Nucleus accumbens (tissue), 56 donors: ENCODE measurements around the gene MVK.

Source experiments
- DNase-seq, 56 donors: peaks; one replicate each; lab custom pipeline; 2025; lab: John Stamatoyannopoulos, UW

Gene MVK

DNA sequence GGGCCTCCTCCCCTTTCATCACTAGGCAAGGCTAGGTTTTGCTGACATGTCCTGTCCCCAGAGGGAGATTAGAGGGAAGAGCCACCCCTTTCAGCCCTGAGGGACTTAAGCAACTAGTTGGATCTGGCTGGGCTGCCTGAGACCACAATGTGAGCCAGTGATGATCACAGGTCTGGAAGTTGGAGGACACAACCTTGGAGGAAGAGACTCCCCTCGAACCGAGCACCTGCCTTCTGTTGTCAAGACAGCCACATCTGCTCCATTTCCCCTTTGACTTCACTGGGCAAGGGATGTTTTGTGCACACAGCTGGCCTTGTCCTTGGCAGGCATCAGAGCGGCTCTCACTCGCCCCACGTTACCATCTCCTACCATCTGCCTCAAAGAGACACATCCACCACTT lies 31.4 kb downstream of the MVK start:
- no peak for DNase-seq

DNA sequence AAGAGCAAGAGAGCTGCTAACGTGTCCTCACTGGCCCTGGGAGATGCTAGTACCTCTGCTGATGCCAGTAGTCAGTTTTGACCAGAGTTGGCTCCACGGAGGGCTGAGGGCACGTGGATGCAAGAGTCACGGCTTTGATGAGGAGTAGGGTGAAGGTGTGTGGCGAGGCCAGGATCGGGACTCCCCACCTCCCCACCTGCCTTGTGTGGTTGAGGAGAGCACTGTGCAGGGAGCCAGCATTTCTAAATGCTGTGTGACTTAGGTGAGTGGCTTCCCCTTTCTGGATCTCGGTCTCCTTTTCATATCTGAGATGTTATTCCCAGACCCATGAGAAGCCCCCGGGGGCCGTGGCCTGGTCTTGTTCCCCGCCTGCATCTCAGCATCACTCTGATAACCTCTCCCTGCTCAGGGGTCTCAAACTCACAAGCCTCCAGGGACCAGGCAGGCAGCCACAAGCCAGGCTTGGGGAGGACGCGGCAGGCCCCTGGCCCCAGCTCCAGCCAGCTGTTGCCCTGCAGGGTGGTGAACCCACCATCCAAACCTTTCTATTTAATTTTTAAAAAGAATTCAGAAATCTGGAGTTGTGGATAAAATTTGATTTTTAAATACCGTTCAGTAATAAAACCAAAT lies 32.1 kb downstream of the MVK start:
- DNase-seq = peak in 1 of 56 donors; percentile 41

GRCh38 chr12:109606320-109607028 lies 32.9 kb downstream of the MVK start:
- peak in 48 of 56 donors; percentile 13 to 83 (median 50) for DNase-seq

DNA sequence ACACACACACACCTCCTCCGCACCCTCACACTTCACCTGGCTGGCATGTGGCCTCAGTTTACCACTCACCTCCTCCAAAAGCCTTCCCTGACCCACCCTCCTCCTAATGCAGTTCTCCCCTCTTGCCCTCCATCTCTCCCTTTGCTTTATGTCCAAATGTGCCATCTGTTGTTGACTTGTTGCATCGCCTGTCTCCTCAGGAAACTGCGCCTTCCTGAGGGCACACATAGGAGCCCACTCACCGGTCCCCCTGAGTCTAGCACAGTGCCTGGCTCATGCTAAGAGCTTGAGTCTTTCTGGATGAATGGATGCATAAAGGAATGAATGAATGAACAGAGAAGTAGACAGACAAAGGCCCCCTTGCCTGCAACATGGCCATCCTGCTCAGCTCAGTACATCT lies 34.0 kb downstream of the MVK start:
- no peak for DNase-seq

DNA sequence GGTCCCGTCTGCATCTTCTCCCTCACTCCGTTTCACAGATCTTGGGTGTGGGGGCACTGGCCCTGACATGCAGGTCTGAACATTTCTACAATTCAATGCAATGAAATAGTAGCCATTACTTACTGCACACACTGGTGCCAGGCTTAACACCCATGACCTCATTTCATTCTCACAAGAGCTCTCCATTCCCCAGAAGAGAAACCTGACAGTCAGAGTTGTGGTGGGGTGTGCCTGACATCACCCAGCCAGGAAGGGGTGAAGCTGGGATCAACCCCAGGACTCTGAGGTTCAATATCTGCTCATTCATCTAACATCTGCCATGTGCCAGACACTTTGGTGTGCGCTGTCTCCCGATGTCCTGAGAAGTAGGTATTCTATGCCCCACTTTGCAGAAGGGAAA lies 34.7 kb downstream of the MVK start:
- DNase-seq = no peak

DNA sequence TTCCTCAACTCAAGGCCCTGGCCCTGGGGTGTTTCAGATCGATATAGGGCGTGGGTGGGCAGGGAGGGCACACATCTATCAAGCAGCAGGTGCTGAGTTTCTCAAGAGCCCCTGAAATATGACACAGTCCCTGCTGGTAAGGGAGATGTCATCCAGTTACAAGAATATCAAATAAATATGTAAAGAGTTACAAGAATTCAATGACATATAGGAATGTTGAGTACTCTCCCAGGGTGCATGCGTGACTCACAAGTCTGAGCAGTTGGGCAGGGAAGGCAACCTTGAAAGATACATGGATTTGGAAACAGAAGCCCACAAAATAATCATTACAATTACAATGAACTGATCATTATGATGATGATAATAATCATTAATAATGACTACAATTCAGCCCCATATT lies 35.2 kb downstream of the MVK start:
- DNase-seq = no peak

GRCh38 chr12:109609342-109609741 lies 35.7 kb downstream of the MVK start:
- DNase-seq = no peak

DNA sequence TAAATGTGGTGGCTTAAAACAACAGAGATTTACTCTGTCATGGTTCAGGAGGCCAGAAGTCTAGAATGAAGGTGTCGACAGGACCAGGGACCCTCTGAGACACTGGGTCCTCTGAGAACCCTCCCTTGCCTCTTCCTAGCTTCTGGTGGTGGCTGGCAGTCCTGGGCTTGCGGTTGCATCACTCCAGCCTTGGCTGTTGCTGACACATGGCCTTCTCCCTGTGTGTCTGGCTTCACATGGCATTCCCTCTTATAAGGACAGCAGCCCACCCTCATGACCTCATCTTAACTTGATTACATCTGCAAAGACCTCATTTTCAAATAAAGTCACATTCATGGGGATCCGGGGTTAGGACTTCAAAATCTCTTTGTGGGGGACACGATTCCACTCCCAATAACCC lies 36.9 kb downstream of the MVK start:
- DNase-seq = no peak

DNA sequence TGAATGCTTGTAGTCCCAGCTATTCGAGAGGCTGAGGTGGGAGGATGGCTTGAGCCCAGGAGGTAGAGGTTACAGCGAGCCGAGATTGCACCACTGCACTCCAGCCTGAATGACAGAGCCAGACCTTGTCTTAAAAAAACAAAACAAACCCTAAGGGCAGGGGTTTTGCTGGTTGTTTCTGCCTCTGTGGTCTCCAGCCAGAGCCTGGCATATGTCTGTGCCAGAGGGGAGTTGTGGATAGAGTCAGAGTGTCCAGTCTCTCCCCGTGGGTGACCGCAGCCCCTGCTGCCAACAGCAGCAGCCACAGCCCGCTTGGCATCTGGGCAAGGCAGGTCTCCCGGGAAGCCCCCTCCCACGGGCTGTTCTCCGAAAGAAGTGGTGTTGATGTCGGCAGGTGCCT lies 37.6 kb downstream of the MVK start:
- no peak for DNase-seq

GRCh38 chr12:109612003-109612402 lies 38.4 kb downstream of the MVK start:
- no peak for DNase-seq

- no peak for DNase-seq
Observed at GRCh38 chr12:109612975-109613502, 39.4 kb downstream of the MVK start.

DNA sequence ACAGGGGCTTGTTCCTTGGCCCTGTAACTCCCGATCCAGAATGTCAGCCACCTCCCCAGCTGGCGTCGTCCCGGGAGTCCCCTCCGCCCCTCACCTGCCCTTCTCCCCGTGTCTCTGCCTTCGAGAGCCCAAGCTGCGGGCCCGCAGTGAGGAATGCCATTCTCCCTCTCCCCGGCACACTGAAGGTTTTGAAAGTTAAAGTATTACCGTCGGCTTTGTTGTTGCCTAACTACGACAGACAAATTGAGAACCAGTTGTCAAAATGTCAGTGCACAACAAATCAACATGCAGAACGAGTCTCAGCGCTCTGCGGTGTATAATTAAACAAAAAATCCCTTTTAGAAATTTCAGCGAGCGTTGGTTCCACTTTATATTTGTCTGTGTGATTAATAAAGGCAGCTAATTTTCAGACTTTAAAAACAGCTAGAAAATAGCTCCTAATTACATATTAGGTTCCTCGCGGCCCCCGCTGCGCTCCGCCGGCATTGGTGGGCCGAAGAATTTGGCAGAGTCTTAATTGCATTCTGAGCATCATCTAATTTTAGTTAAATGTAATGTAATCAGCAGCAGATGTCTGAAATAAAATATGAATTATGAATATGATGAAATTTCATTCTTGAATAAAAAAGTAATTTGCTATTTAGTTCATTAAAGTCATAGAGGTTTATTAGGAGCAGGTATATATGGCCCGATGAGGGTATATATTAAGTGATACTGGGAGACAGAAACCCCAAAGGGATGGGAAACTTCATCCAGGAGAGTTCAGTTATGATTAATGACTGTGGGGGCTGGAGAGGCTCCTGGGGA lies 40.3 kb downstream of the MVK start:
- DNase-seq = peak in 6 of 56 donors; percentile 12 to 47 (median 24)

DNA sequence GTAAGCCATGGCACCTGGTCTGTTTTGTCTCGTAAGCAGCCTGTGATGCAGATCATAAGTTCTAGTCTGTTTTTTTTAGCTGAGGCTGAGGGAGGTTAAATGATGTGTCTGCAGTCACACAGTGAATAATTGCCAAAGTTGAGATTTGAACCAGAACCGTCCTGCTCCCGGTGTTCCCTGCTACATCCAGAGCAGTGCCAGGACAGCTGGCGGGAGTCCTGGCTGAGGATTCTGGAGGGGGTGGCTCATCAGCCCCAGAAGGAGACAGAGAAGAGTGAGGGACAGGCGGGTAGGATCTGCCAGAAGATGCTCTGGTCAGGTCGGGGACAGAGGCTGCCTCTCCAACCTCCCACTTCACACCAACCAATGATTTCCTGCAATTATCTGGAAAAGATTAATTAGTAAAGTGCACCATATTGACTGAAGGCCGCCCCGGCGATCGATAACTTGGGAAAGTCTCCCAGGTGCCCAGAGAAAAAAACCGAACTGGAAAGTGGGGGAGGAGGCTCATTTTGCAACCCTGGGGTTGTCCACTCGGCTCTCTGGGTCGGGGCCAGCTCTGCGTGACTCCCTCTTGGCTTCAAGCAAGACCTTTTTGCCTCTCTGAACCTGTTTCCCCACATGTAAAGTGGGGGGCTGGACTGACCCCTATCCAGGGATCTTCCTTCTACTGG lies 42.1 kb downstream of the MVK start:
- DNase-seq = no peak

DNA sequence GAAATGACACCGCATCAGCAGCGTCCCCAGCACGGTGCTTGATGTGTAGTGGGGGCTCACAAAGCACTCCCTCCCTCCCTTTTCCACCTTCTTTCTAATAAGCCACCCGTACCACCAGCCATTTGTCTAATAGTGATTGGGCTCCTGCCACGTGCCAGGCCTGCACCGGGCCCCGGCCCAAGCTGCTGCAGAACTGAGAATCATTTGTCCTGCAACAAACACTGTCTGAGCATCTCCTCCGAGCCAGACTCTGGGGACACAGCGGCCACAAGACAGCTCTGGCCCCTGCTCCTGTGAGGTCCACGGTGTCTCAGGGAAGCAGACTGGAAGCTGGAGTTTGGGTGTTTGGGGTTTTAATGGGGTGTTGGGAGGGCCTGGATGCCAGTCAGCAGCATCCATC lies 43.9 kb downstream of the MVK start:
- peak in 54 of 56 donors; percentile 43 to 90 (median 80) for DNase-seq

DNA sequence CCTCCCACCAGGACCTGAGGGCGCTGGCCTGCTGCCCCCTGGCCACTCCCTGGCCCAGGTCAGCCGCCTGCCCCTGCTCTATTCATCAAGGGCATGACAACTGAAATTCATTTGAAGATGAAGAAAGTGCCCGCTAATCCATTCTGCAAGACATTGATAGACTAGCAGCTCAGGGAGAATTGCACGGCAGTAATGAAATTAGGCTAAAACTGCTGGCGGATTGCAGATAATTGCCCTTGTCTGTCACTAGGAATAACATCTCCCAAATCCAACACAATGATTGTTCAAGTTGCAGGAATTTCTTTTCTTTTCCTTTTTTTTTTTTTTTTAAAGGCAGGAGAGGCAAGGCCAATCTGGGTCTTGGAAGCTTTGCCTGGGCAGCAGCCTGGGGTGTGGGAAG lies 44.5 kb downstream of the MVK start:
- no peak for DNase-seq

- no peak for DNase-seq
Observed at GRCh38 chr12:109619002-109619604, 45.5 kb downstream of the MVK start.

DNA sequence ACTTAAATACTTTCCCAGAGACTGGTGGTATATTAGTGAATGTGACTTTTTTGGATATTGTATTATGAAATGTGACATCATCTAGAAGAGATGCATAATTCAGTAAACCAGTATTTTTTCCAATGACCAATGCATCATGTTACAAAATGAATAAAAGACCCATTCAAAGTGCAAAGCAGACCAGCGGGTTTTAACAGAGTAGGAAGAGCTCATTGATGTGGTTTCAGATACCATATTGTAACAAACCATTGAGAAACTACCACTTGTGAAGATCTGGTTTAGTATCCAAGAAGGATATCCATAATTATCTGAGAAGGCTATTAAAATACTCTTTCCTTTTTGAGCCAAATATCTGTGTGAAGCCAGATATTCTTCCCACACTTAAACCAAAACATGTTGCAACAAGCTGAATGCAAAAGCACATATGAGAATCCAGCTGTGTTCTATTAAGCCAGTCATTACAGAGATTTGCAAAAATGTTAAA lies 47.7 kb downstream of the MVK start:
- no peak for DNase-seq

DNA sequence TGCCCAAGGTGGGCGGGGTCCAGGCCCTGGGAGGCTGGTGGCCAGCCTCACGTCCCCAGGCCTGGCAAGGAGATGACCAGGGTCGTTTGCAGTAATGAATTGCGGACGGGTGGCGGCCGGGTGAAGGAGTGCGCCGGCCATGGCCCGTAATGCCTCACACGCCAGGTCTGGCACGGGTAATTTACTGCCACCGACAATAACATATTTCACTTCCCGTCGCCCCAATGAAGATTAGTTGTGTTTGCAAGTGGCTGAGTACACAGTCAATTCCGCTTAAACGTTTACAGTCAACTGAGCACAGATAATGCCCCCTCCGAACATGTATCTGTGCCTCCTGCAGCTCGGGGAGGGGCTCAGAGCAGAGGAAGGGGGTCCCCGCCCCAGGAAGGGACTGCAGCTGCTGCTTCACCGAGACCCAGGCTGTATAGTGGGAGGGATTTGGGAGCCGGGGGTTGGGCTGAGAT lies 48.3 kb downstream of the MVK start:
- DNase-seq = no peak

DNA sequence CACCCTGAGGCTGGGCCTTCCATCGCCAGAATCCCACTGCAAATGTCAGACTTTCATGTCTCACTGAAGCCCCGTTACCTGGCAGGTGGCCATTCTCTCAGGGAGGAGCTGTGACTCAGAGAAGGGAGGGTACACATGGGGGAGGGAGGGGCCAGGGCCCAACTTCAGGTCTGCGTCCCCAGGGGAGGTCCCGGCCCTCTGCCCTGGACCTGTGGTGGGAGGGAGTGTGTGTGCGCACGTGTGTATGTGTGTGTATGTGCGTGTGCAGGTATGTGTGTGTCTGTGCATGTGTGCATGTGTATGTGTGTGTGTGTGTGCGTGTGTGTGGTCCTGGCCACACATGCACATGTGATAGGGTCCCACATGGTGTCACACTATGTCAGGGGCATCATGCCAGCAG lies 50.9 kb downstream of the MVK start:
- DNase-seq = peak in 4 of 56 donors; percentile 25 to 60 (median 43)

GRCh38 chr12:109625131-109625559 lies 51.6 kb downstream of the MVK start:
- DNase-seq = peak in 54 of 56 donors; percentile 45 to 98 (median 88)
